ENCODE data around the gene CCDC195.

DNA sequence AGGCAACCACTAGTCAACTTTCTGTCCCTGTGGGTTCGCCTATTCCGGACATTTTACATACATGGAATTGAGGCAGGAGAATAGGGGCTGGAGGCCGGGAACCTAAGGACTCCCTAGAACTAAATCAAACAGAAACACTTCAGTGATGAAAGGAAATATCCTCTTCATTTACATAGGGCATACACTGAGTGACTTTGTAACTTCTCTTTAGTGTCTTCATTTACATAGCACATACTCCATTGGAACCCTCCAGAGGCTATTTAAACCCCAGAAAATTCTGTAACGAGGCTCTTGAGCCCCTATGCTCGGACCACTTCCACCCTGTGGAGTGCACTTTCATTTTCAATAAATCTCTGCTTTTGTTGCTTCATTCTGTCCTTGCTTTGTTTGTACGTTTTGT lies 56.5 kb downstream of the CCDC195 start:
- TF ChIP-seq CTCF (IDR thresholded peaks at IDR 0.05; ENCODE audit: borderline replicate concordance, extremely low read depth, low read length, poor library complexity, severe bottlenecking) (no peak), EZH2 (IDR thresholded peaks at IDR 0.05; ENCODE audit: borderline replicate concordance, low read depth, low read length, severe bottlenecking) (no peak)

Measured in DND-41 (cell line).